MM.1S (cell line): ENCODE results near the gene RNF150.

Experiments
- DNase-seq: peaks from one replicate; pipeline ENCODE4 v3.0.0-alpha.2; 2015
- H2AFZ ChIP-seq: fragments of 300-600 bp; sonication (generic); 2 replicates; pipeline ENCODE4 v1.6.0; 2016; ENCODE audit warnings: antibody characterized with exemption, low read length
- H3F3A ChIP-seq: fragments of 300-600 bp; sonication (generic); 2 replicates; pipeline ENCODE4 v1.6.1; 2016; ENCODE audit warnings: mild to moderate bottlenecking, antibody characterized with exemption, low read length, moderate library complexity, mixed read lengths; ENCODE audit not compliant: insufficient read depth
- H3K27ac ChIP-seq: fragments of 300-600 bp; sonication (generic); 2 replicates; pipeline ENCODE4 v1.5.1; 2016; ENCODE audit warnings: mild to moderate bottlenecking, low read length
- H3K27me3 ChIP-seq: fragments of 300-600 bp; sonication (generic); replicated peaks from 2 replicates; pipeline ENCODE4 v1.6.0; 2016; ENCODE audit warnings: low read length; ENCODE audit not compliant: insufficient read depth
- H3K36me3 ChIP-seq: fragments of 300-600 bp; sonication (generic); replicated peaks from 2 replicates; pipeline ENCODE4 v1.6.1; 2016; ENCODE audit warnings: mild to moderate bottlenecking, low read length, mixed read lengths; ENCODE audit not compliant: insufficient read depth
- H3K4me1 ChIP-seq: fragments of 300-600 bp; sonication (generic); 2 replicates; pipeline ENCODE4 v1.6.1; 2016; ENCODE audit warnings: low read length, mixed read lengths
- H3K4me2 ChIP-seq: fragments of 300-600 bp; sonication (generic); 2 replicates; pipeline ENCODE4 v1.6.0; 2016; ENCODE audit warnings: low read depth, low read length
- H3K4me3 ChIP-seq: fragments of 300-600 bp; sonication (generic); 2 replicates; pipeline ENCODE4 v1.5.1; 2016; ENCODE audit warnings: low read length, mixed read lengths
- H3K79me2 ChIP-seq: fragments of 300-600 bp; sonication (generic); 2 replicates; pipeline ENCODE4 v1.6.1; 2016; ENCODE audit warnings: mixed run types, low read length, mixed read lengths
- H3K9ac ChIP-seq: fragments of 300-600 bp; sonication (generic); 2 replicates; pipeline ENCODE4 v1.6.1; 2016; ENCODE audit warnings: low read length, mixed read lengths
- H3K9me2 ChIP-seq: fragments of 300-600 bp; sonication (generic); replicated peaks from 2 replicates; pipeline ENCODE4 v1.6.1; 2016; ENCODE audit warnings: mild to moderate bottlenecking, low read length, mixed read lengths; ENCODE audit not compliant: insufficient read depth
- H3K9me3 ChIP-seq: fragments of 300-600 bp; sonication (generic); replicated peaks from 2 replicates; pipeline ENCODE4 v1.6.1; 2016; ENCODE audit warnings: mild to moderate bottlenecking, low read length, mixed read lengths; ENCODE audit not compliant: insufficient read depth
- H4K20me1 ChIP-seq: fragments of 300-600 bp; sonication (generic); 2 replicates; pipeline ENCODE4 v1.6.1; 2016; ENCODE audit warnings: mild to moderate bottlenecking, low read length, moderate library complexity, mixed read lengths; ENCODE audit not compliant: insufficient read depth
- EZH2 ChIP-seq: fragments of 300-600 bp; sonication (generic); optimal IDR thresholded peaks from 2 replicates; pipeline ENCODE3; 2017; ENCODE audit warnings: low read depth, mild to moderate bottlenecking, antibody characterized with exemption, low read length, mixed read lengths
- EZH2phosphoT487 ChIP-seq: fragments of 300-600 bp; sonication (generic); IDR thresholded peaks from 2 replicates; pipeline ENCODE4 v1.6.1; 2018; ENCODE audit warnings: antibody characterized with exemption, low read length
- TF ChIP-seq, protein P1 (sequence below): fragments of 300-600 bp; sonication (generic); IDR thresholded peaks from 2 replicates; pipeline ENCODE4 v1.5.1; 2016; ENCODE audit warnings: antibody characterized with exemption, low read length, mixed read lengths

RNF150 gene

DNA sequence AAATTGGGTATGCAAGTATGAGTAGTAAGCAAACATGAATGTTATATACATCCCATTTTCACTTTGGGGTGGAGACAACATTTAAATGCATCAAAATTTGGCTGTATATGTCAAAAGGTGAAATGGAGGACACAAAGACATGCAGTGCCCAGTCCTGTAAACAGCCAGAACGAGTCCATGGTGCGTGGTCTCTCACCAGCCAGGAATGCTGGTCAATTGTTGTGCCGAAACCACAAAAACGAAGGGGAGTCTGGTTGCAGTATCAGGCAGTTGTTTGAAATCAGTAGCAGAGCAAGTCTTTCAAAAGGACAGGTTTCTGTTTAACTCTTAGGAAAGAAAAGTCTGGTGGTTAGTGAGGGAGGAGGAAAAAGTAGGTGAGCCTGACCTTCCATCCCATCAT, 22.3 kb upstream of the RNF150 start:
- no peak overlapping the region for H3K9ac ChIP-seq
- H4K20me1 ChIP-seq = no peaks in the 10 kb centered on the region
- no peak overlapping the region for H3K4me3 ChIP-seq
- TF ChIP-seq EZH2 (no peak), EZH2phosphoT487 (no peak)
- TF ChIP-seq, protein P1, sequence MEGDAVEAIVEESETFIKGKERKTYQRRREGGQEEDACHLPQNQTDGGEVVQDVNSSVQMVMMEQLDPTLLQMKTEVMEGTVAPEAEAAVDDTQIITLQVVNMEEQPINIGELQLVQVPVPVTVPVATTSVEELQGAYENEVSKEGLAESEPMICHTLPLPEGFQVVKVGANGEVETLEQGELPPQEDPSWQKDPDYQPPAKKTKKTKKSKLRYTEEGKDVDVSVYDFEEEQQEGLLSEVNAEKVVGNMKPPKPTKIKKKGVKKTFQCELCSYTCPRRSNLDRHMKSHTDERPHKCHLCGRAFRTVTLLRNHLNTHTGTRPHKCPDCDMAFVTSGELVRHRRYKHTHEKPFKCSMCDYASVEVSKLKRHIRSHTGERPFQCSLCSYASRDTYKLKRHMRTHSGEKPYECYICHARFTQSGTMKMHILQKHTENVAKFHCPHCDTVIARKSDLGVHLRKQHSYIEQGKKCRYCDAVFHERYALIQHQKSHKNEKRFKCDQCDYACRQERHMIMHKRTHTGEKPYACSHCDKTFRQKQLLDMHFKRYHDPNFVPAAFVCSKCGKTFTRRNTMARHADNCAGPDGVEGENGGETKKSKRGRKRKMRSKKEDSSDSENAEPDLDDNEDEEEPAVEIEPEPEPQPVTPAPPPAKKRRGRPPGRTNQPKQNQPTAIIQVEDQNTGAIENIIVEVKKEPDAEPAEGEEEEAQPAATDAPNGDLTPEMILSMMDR = no peak
- no peak overlapping the region for H3K27ac ChIP-seq
- H3K36me3 ChIP-seq = no peaks in the 10 kb centered on the region
- no peaks in the 10 kb centered on the region for H3F3A ChIP-seq
- no peak overlapping the region for H2AFZ ChIP-seq
- no peaks in the 10 kb centered on the region for H3K9me2 ChIP-seq
- H3K79me2 ChIP-seq = no peaks in the 10 kb centered on the region
- no peaks in the 10 kb centered on the region for H3K4me1 ChIP-seq
- no peak for DNase-seq
- H3K27me3 ChIP-seq = no peaks in the 10 kb centered on the region
- H3K4me2 ChIP-seq = no peak overlapping the region
- H3K9me3 ChIP-seq = no peaks in the 10 kb centered on the region

DNA sequence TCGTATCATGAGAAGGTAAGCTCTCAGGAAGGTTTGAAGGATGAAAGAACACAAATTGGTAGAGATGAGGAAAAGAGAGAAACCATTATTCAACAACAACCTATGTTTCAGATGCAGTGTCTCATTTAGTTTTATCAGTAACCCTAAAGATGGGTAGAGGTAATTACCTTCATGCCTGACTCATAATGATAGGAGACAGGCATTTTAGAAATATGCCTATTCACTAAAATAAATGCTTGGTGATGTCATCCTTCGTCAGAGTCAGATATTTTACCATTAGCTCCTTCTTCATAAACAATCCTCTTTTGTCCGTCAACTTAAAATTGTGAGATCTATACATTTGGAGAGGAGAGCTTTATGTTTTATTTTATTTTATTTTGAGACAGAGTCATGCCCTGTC, 21.5 kb upstream of the RNF150 start:
- TF ChIP-seq EZH2phosphoT487 = no peak
- TF ChIP-seq, protein P1 = no peak
- no peak for TF ChIP-seq EZH2

DNA sequence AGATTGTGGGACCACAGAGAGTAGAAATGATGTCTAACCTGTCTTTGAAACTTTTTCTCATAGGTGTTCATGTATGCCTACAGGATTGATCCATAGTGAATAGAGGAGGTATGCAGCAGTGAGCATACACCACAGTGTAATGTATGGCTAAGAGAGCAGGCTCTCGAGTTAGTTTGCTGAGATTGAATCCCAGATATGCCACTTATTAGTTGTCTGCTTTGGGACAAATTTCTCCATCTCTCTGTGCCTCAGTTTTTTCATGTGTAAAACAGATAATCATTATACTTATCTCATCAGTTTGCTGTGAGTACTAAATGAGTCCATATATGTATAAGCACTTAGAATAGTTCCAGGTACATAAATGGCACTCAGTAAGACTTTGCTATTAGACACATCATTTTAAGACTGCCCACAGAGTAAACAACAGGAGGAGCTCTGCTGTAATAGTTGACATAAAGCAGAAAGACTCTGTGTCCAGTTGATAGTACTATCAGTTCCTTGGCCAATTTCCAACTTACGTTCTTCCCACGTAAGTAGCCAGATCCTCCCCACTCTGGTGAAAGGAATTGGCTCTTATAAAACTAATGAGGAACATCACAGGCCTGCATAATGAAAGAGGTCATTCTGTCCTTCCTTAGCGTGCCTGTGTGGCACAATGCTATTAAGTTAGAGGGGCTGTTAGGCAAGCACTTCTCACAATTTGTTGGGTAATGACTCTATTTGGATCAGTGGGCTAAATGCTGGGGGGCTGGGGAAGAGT, 20.7 kb upstream of the RNF150 start:
- Histone ChIP-seq H3K4me2 (no peak overlapping the region), H3K36me3 (no peaks in the 10 kb centered on the region), H3K79me2 (no peaks in the 10 kb centered on the region), H3K9ac (no peak overlapping the region), H3K9me3 (no peaks in the 10 kb centered on the region), H3K27me3 (no peaks in the 10 kb centered on the region), H3K9me2 (no peaks in the 10 kb centered on the region), H2AFZ (no peak overlapping the region), H4K20me1 (no peaks in the 10 kb centered on the region), H3K4me1 (no peaks in the 10 kb centered on the region), H3K4me3 (no peak overlapping the region), H3F3A (no peaks in the 10 kb centered on the region), H3K27ac (no peak overlapping the region)
- no peak for DNase-seq
- TF ChIP-seq EZH2phosphoT487 (no peak), EZH2 (no peak)
- TF ChIP-seq, protein P1 = no peak

More for the DNA sequence above, 21.5 kb upstream of the RNF150 start:
- Histone ChIP-seq H3K4me3 (no peak overlapping the region), H3K27ac (no peak overlapping the region), H3K4me1 (no peaks in the 10 kb centered on the region), H2AFZ (no peak overlapping the region), H3K9me2 (no peaks in the 10 kb centered on the region), H3F3A (no peaks in the 10 kb centered on the region), H4K20me1 (no peaks in the 10 kb centered on the region), H3K36me3 (no peaks in the 10 kb centered on the region), H3K9ac (no peak overlapping the region), H3K4me2 (no peak overlapping the region), H3K9me3 (no peaks in the 10 kb centered on the region), H3K79me2 (no peaks in the 10 kb centered on the region), H3K27me3 (no peaks in the 10 kb centered on the region)
- DNase-seq = no peak
